Esophagus squamous epithelium (tissue), 4 donors: ENCODE results near the gene ADGRV1.

Source experiments
- CTCF ChIP-seq, 6 experiments: fragments of 450-650 bp in 4 of 6; fragments of 200-600 bp in 2 of 6; sonication (generic) in 2 of 6; IDR thresholded peaks; one replicate each; pipeline ENCODE4 v1.5.1; 2016 to 2019; ENCODE audit warnings: antibody characterized with exemption in 6 of 6, mild to moderate bottlenecking in 4 of 6, moderate library complexity in 4 of 6
- POLR2A ChIP-seq, 4 donors: fragments of 450-650 bp; IDR thresholded peaks; one replicate each; pipeline ENCODE4 v1.6.1; 2017; ENCODE audit warnings: antibody characterized with exemption in 4 of 4, mild to moderate bottlenecking in 4 of 4, moderate library complexity in 3 of 4

GRCh38 chr5:90881626-90882150 lies 323.1 kb downstream of the ADGRV1 start:
- TF ChIP-seq CTCF (IDR thresholded peaks at IDR 0.05), result no peak
- no peak for TF ChIP-seq POLR2A (IDR thresholded peaks at IDR 0.05)
